NCI-H128 (cell line): Measurements from ENCODE around the gene NEURL4.
A peak's percentile ranks its signal among the peaks of the same experiment; 100 is the strongest.

ENCODE experiments used
- DNase-seq: peaks from one replicate; lab custom pipeline; 2025; ENCODE audit not compliant: unreplicated experiment; lab: John Stamatoyannopoulos, UW

NEURL4 gene

GRCh38 chr17:7306911-7307685, 22.0 kb downstream of the NEURL4 start, which contains the start of gene EIF5A:
EIF5A (plus strand) TSS chr17:7307628; CDS start chr17:7309636, 2,008 bp downstream.
- peak; percentile 98 for DNase-seq

- DNase-seq = no peak
These were observed 25.0 kb downstream of the NEURL4 start for GRCh38 chr17:7304179-7304578.

- DNase-seq = peak; percentile 28
These were observed 32.8 kb downstream of the NEURL4 start for GRCh38 chr17:7296189-7296861.

- no peak for DNase-seq
These were observed 33.6 kb downstream of the NEURL4 start for GRCh38 chr17:7295230-7296180.

GRCh38 chr17:7294614-7295153, 34.5 kb downstream of the NEURL4 start, which contains the start of gene YBX2:
YBX2 (minus strand) TSS chr17:7294639; CDS start chr17:7294500, 139 bp downstream.
- peak; percentile 58 for DNase-seq

GRCh38 chr17:7293816-7294613, 35.1 kb downstream of the NEURL4 start:
- DNase-seq = no peak

GRCh38 chr17:7293159-7293558, 36.0 kb downstream of the NEURL4 start:
- no peak for DNase-seq

- DNase-seq = no peak
These were observed 36.4 kb downstream of the NEURL4 start for GRCh38 chr17:7292729-7293128.

- no peak for DNase-seq
These were observed 36.9 kb downstream of the NEURL4 start for GRCh38 chr17:7292194-7292593.

- DNase-seq = no peak
These were observed 38.5 kb downstream of the NEURL4 start for GRCh38 chr17:7290685-7291084.

GRCh38 chr17:7290166-7290565, 39.0 kb downstream of the NEURL4 start:
- DNase-seq = no peak

- no peak for DNase-seq
These were observed 39.7 kb downstream of the NEURL4 start for GRCh38 chr17:7289256-7290032.

- DNase-seq = no peak
These were observed 43.5 kb downstream of the NEURL4 start for GRCh38 chr17:7285679-7286078.

- no peak for DNase-seq
These were observed 44.2 kb downstream of the NEURL4 start for GRCh38 chr17:7284911-7285310.

- no peak for DNase-seq
These were observed 45.5 kb downstream of the NEURL4 start for GRCh38 chr17:7283471-7284216.

GRCh38 chr17:7282752-7283321, 46.3 kb downstream of the NEURL4 start:
- DNase-seq = no peak

- no peak for DNase-seq
These were observed 47.0 kb downstream of the NEURL4 start for GRCh38 chr17:7281953-7282751.
